ENCODE measurements around the gene SPANXC.
"Not testable (repeated sequence)": the region's sequence is repeated elsewhere in the genome, so short reads cannot be mapped to it uniquely, and the experiment has no call there.

The SPANXC gene, protein sequence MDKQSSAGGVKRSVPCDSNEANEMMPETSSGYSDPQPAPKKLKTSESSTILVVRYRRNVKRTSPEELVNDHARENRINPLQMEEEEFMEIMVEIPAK

DNA sequence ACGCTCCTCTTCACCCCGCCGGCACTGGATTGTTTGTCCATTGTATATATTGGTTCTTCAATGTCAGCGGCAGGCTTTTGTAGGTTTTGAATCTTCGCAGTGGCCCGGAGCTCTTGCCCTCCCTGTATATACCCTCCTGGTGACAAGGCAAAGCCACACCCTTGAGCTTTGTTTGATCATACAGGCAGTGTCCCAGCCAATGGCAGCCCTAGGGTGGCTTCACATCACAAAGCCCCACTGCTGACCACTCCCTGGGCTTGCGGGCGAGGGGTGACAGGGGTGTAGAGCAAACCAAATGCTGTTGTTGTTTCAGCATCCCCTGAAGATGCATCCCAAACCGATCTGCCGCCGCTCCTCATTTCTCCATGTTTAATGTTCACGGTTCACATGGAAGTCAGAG, at the start of gene SPANXC:
Gene SPANXC, minus strand, starts transcription at position 101 of the 400 bp plus-strand sequence. Its CDS starts 60 bp downstream, at position 41.
- not testable (repeated sequence) for DNase-seq

DNA sequence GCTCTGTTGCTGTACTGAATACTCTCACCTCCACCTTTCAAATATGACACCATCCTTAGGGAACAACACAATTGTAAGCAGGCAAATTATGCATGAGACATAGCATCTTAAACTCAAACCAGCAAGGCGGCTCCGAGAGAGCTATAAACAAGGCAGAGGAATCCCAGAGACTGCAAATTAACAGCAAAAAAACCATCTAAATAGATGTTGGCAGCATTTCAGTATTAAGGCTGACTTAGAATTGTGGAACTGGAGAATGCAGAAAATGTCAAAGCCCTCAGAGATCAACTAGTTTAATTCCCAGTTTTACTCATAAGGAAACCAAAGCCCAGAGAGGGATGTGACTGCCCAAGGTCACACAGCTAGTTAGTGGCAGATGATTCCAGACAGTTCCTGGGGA, 37.2 kb upstream of the SPANXC start:
- no peak for DNase-seq

DNA sequence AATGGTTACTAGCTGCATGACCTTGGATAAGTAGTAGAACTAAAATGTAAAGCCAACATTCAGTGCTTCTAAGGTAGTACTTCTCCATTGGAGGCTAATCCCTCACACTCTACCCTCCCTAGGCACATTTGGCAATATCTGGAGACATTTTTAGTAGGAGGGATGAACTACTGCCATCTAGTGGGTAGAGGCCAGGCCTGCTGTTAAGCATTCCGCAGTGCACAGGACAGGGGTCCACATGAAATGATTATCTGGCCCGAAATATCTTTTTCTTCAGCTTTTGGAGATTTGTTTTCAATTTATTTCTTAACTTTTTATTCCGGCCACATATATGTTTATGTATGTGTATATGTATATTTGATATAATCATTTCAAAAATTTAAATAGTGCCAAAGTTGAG, 36.0 kb upstream of the SPANXC start:
- no peak for DNase-seq

DNA sequence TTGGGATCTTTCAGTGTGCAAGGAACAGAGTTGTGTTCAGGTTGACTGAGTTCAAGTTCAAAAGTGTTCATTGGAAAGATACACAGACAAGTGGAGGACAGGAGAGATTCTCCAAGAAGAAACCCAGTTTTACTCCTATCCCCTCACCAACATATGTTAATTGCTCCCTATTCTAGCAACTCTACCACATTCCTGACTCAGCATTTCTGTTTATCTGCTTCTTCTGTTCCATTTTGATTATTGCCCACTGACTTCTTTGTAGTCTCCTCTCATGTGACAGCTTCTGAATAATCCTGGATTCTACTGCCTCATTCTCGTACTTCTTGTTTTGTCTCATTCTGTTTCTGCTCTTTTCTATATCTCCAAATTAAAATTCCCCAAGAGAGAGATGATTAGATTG, 15.8 kb upstream of the SPANXC start:
- DNase-seq = no peak

DNA sequence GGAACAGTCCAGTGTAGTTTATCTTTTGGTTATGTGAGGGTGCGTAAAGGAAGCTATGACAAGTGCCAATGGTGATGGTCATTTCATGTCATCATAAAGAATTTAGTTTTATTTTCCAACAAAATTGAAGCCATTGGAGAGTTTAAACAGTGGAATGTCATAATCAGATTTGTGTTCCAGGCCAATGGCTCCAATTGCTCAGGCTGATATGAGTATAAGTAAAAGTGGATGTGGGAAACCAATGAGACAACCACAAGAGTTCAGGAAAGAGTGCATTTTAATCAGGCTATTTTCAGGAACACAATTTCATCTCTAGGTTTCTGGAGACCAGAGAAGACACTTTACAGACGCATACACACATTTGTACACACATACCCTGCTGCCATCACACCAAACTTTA, 20.7 kb downstream of the SPANXC start:
- no peak for DNase-seq

DNA sequence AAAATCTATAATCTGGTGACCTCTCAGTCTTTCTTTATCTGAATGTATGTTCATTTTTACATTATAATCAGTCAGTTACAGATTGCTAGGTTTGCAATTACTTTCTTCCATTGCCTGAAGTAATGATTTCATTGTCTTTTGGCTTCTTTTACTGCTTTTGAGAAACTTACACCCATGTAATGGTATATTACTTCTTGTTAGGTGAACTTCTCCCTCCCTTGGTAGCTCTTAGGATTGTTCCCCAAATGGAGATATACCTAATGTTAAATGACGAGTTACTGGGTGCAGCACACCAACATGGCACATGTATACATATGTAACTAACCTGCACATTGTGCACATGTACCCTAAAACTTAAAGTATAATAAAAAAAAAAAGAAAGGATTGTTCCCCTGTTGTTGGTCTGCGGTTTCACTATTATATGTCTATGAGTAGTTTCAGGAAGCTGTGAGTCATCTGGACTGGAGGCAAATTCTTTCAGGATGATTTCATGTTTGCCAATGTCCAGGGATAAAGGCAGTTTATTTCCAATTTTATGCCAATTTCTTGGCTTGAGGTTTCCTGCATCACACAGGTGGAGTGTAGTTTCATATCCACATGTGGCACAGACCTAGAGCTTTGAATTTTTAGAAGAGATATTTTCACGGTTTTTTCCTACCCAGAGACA, 21.8 kb downstream of the SPANXC start:
- no peak for DNase-seq

DNA sequence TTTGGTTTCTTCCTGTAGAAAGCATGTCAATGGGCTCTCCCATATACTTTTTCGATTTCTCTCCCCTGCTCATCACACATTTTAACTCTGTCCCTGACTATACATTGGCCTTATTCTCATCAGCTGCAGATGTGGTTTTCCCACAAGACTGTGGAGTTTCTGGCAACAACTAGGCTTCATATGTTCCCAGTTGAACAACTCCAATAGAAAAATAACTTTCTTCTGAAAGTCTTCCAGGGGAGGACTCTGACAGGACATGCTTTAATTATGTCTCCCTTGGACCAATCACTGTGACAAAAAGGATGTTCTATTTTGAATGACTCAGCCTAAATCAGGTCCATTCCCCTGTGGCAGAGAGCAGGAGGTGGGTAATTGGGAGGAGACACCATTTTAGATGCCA, 28.1 kb downstream of the SPANXC start:
- no peak for DNase-seq

DNA sequence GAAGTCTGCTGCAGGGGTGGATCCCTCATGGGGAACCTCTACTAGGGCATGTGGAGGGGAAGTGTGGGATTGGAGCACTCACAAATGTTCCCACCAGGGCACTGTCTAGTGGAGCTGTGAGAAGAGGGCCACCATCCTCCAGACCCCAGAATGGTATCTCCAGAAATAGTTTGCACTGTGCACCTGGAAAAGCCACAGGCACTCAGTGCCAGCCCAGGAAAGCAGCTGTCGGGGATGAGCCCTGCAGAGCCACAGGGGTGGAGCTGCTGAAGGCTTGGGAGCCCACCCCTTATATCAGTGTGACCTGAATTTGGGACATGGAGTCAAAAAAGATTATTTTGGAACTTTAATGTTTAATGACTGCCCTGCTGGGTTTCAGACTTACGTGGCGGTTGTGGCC, 40.4 kb downstream of the SPANXC start:
- DNase-seq = no peak

Data from NCI-H1048 (cell line).